H9 (cell line): ENCODE measurements around the gene PHTF1. TPM values are rescaled to one million over a fixed set of nuclear protein-coding genes. Genes with fewer than 3 reads are reported as not detected.

Source experiments
- DNase-seq: peaks from one replicate; pipeline ENCODE4 v3.0.0-alpha.2; 2017
- H2AFZ ChIP-seq: one replicate; pipeline ENCODE4 v1.6.1; 2013; ENCODE audit warnings: mild to moderate bottlenecking, low read length, control low read depth, moderate library complexity
- H2AK5ac ChIP-seq: 2 replicates; pipeline ENCODE4 v1.6.1; 2013; ENCODE audit warnings: low read length, control low read depth, mixed read lengths; ENCODE audit not compliant: insufficient read length
- H2BK120ac ChIP-seq: one replicate; pipeline ENCODE4 v1.6.1; 2013; ENCODE audit warnings: low read depth, mild to moderate bottlenecking, low read length, control low read depth, inconsistent platforms; ENCODE audit not compliant: poor library complexity, severe bottlenecking
- H2BK12ac ChIP-seq: 2 replicates; pipeline ENCODE4 v1.6.1; 2013; ENCODE audit warnings: low read length, control low read depth, mixed read lengths, low read depth; ENCODE audit not compliant: insufficient read length
- H2BK15ac ChIP-seq: 2 replicates; pipeline ENCODE4 v1.6.1; 2013; ENCODE audit warnings: low read depth, low read length, control low read depth
- H2BK20ac ChIP-seq: one replicate; pipeline ENCODE4 v1.6.1; 2013; ENCODE audit warnings: low read depth, mild to moderate bottlenecking, low read length, control low read depth, inconsistent platforms; ENCODE audit not compliant: poor library complexity, severe bottlenecking
- H2BK5ac ChIP-seq: 2 replicates; pipeline ENCODE4 v1.6.1; 2013; ENCODE audit warnings: low read length, control low read depth, mixed read lengths; ENCODE audit not compliant: insufficient read length
- H3K14ac ChIP-seq: 2 replicates; pipeline ENCODE4 v1.6.1; 2013; ENCODE audit warnings: low read length, control low read depth; ENCODE audit not compliant: insufficient read depth
- H3K18ac ChIP-seq: 2 replicates; pipeline ENCODE4 v1.6.1; 2013; ENCODE audit warnings: low read depth, mild to moderate bottlenecking, mixed read lengths, low read length, control low read depth; ENCODE audit not compliant: insufficient read length
- H3K23ac ChIP-seq: 2 replicates; pipeline ENCODE4 v1.6.1; 2013; ENCODE audit warnings: low read length, control low read depth, mixed read lengths, low read depth; ENCODE audit not compliant: insufficient read length
- H3K23me2 ChIP-seq: 2 replicates; pipeline ENCODE4 v1.6.1; 2013; ENCODE audit warnings: low read depth, mild to moderate bottlenecking, mixed read lengths, low read length, control low read depth; ENCODE audit not compliant: insufficient read length, poor library complexity, severe bottlenecking
- H3K27ac ChIP-seq: 2 replicates; pipeline ENCODE4 v1.5.1; 2013; ENCODE audit warnings: low read length, control low read depth, mixed read lengths, low read depth; ENCODE audit not compliant: insufficient read length
- H3K27me3 ChIP-seq: 2 replicates; pipeline ENCODE4 v1.6.1; 2013; ENCODE audit warnings: low read length, control low read depth, inconsistent platforms; ENCODE audit not compliant: insufficient read depth
- H3K4ac ChIP-seq: 2 replicates; pipeline ENCODE4 v1.6.1; 2013; ENCODE audit warnings: low read depth, mild to moderate bottlenecking, control low read depth, inconsistent platforms, low read length, moderate library complexity
- H3K4me1 ChIP-seq: 2 replicates; pipeline ENCODE4 v1.6.1; 2013; ENCODE audit warnings: low read length, control low read depth, inconsistent platforms; ENCODE audit not compliant: insufficient read depth
- H3K4me2 ChIP-seq: 2 replicates; pipeline ENCODE4 v1.6.1; 2013; ENCODE audit warnings: low read length, control low read depth, mixed read lengths; ENCODE audit not compliant: insufficient read length, insufficient read depth
- H3K56ac ChIP-seq: 2 replicates; pipeline ENCODE4 v1.6.1; 2013; ENCODE audit warnings: low read depth, mild to moderate bottlenecking, mixed read lengths, low read length, control low read depth; ENCODE audit not compliant: insufficient read length
- H3K79me1 ChIP-seq: 2 replicates; pipeline ENCODE4 v1.6.1; 2013; ENCODE audit warnings: low read depth, mild to moderate bottlenecking, moderate library complexity, low read length, control low read depth, inconsistent platforms; ENCODE audit not compliant: insufficient read depth, poor library complexity, severe bottlenecking
- H3K79me2 ChIP-seq: 2 replicates; pipeline ENCODE4 v1.6.1; 2013; ENCODE audit warnings: low read length, control low read depth, inconsistent platforms; ENCODE audit not compliant: insufficient read depth
- H3K9ac ChIP-seq: 2 replicates; pipeline ENCODE4 v1.6.1; 2013; ENCODE audit warnings: low read length, control low read depth, mixed read lengths; ENCODE audit not compliant: insufficient read length; ENCODE audit errors: extremely low read depth
- H3K9me3 ChIP-seq: one replicate; pipeline ENCODE4 v1.6.1; 2013; ENCODE audit warnings: low read depth, low read length, inconsistent platforms; ENCODE audit not compliant: control insufficient read depth
- H3T11ph ChIP-seq: one replicate; pipeline ENCODE4 v1.6.1; 2013; ENCODE audit warnings: mild to moderate bottlenecking, low read length, control low read depth, inconsistent platforms
- H4K20me1 ChIP-seq: one replicate; pipeline ENCODE4 v1.6.1; 2013; ENCODE audit not compliant: control insufficient read depth, insufficient read length, insufficient read depth
- H4K5ac ChIP-seq: 2 replicates; pipeline ENCODE4 v1.6.1; 2013; ENCODE audit warnings: low read depth, mild to moderate bottlenecking, mixed read lengths, low read length, control low read depth; ENCODE audit not compliant: insufficient read length
- H4K8ac ChIP-seq: replicated peaks from 2 replicates; pipeline ENCODE4 v1.6.1; 2013; ENCODE audit warnings: low read length, control low read depth, mixed read lengths, low read depth; ENCODE audit not compliant: insufficient read length
- H4K91ac ChIP-seq: 2 replicates; pipeline ENCODE4 v1.6.1; 2013; ENCODE audit warnings: low read depth, mild to moderate bottlenecking, moderate library complexity, mixed read lengths, low read length, control low read depth; ENCODE audit not compliant: insufficient read length
- H3K27ac Mint-ChIP-seq, 3 experiments: 2 replicates in 2 of 3; 3 replicates in 1 of 3; pipeline ENCODE4 v1.8.0; 2020 to 2021; ENCODE audit warnings: mixed read lengths in 3 of 3, mild to moderate bottlenecking in 1 of 3, moderate library complexity in 1 of 3
- H3K27me3 Mint-ChIP-seq: 2 replicates; pipeline ENCODE4 v1.8.0; 2021; ENCODE audit warnings: low read depth, mild to moderate bottlenecking, moderate library complexity, mixed read lengths
- H3K36me3 Mint-ChIP-seq, 3 experiments: 2 replicates in 2 of 3; 3 replicates in 1 of 3; pipeline ENCODE4 v1.8.0; 2020 to 2021; ENCODE audit warnings: low read depth in 3 of 3, mixed read lengths in 3 of 3; ENCODE audit not compliant: insufficient read depth in 1 of 3
- H3K4me1 Mint-ChIP-seq, 2 experiments: 2 replicates each; pipeline ENCODE4 v1.8.0; 2020; ENCODE audit warnings: mixed read lengths in 2 of 2
- H3K4me3 Mint-ChIP-seq, 2 experiments: 2 replicates in 1 of 2; 3 replicates in 1 of 2; pipeline ENCODE4 v1.8.0; 2020 to 2021; ENCODE audit warnings: mild to moderate bottlenecking in 2 of 2, mixed read lengths in 2 of 2, moderate library complexity in 1 of 2
- H3K9me3 Mint-ChIP-seq, 2 experiments: 2 replicates in 1 of 2; 3 replicates in 1 of 2; pipeline ENCODE4 v1.8.0; 2020; ENCODE audit warnings: mild to moderate bottlenecking in 2 of 2, mixed read lengths in 2 of 2, moderate library complexity in 1 of 2
- WGBS: extraction: QIAGEN DNeasy Blood & Tissue Kit; methylation state at CpG from one replicate; pipeline ENCODE4 v1.1.7; 2013; ENCODE audit warnings: missing lambda C conversion rate, low lambda C conversion rate, mixed read lengths; ENCODE audit not compliant: insufficient read length; ENCODE audit errors: extremely low coverage; 5-methylcytosine and 5-hydroxymethylcytosine counted together
- total RNA-seq: library from RNA; stranded (reverse); gene quantifications from 2 replicates; pipeline ENCODE4 v1.2.1, GENCODE V29; 2021
- TF ChIP-seq, protein P1 (sequence below): fragments of 200-600 bp; sonication (generic); conservative IDR thresholded peaks from 3 replicates; pipeline ENCODE4 v1.8.0; 2021; ENCODE audit warnings: antibody characterized with exemption, mild to moderate bottlenecking

Gene PHTF1
- total RNA-seq, 1 experiment from 2014 or later, result 28.4 TPM

- no peak overlapping the region for H2BK15ac ChIP-seq
- no peaks in the 10 kb centered on the region for H4K20me1 ChIP-seq
- H3K9ac ChIP-seq, result no peak overlapping the region
- no peaks in the 10 kb centered on the region for H3K9me3 ChIP-seq
- H3T11ph ChIP-seq, result no peak overlapping the region
- H2BK12ac ChIP-seq, result no peak overlapping the region
- H2BK120ac ChIP-seq, result no peak overlapping the region
- no peak overlapping the region for H4K8ac ChIP-seq
- no peak overlapping the region for H2AFZ ChIP-seq
- H2BK20ac ChIP-seq, result no peak overlapping the region
- H4K5ac ChIP-seq, result no peak overlapping the region
- H3K27me3 ChIP-seq, result no peaks in the 10 kb centered on the region
- no peak overlapping the region for H2BK5ac ChIP-seq
- H3K27ac Mint-ChIP-seq, result peak overlapping the region in 1 of 3 experiments; percentile 58; a peak in 2 of 7 replicates
- no peaks in the 10 kb centered on the region for H3K23me2 ChIP-seq
- H4K91ac ChIP-seq, result no peak overlapping the region
- H3K27ac ChIP-seq, result no peak overlapping the region
- no peak overlapping the region for H3K4me2 ChIP-seq
- TF ChIP-seq, protein P1, sequence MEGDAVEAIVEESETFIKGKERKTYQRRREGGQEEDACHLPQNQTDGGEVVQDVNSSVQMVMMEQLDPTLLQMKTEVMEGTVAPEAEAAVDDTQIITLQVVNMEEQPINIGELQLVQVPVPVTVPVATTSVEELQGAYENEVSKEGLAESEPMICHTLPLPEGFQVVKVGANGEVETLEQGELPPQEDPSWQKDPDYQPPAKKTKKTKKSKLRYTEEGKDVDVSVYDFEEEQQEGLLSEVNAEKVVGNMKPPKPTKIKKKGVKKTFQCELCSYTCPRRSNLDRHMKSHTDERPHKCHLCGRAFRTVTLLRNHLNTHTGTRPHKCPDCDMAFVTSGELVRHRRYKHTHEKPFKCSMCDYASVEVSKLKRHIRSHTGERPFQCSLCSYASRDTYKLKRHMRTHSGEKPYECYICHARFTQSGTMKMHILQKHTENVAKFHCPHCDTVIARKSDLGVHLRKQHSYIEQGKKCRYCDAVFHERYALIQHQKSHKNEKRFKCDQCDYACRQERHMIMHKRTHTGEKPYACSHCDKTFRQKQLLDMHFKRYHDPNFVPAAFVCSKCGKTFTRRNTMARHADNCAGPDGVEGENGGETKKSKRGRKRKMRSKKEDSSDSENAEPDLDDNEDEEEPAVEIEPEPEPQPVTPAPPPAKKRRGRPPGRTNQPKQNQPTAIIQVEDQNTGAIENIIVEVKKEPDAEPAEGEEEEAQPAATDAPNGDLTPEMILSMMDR, result no peak
- no peaks in the 10 kb centered on the region for H3K9me3 Mint-ChIP-seq
- H3K4ac ChIP-seq, result no peak overlapping the region
- peaks cover 15 to 25% (median 22%) of the 10 kb centered on the region in 3 experiments; a peak in 6 of 7 replicates for H3K36me3 Mint-ChIP-seq
- H3K14ac ChIP-seq, result no peak overlapping the region
- H2AK5ac ChIP-seq, result no peak overlapping the region
- no peaks in the 10 kb centered on the region for H3K27me3 Mint-ChIP-seq
- H3K4me1 ChIP-seq, result peaks cover 5% of the 10 kb centered on the region
- H3K23ac ChIP-seq, result no peak overlapping the region
- H3K18ac ChIP-seq, result no peak overlapping the region
- H3K4me3 Mint-ChIP-seq, result no peak overlapping the region
- DNase-seq, result no peak
- H3K79me2 ChIP-seq, result no peaks in the 10 kb centered on the region
- WGBS, result no CpG with 5 or more reads among the region's 1 CpG
- H3K4me1 Mint-ChIP-seq, result peaks cover 39 to 54% of the 10 kb centered on the region in 2 experiments
- no peak overlapping the region for H3K56ac ChIP-seq
- no peaks in the 10 kb centered on the region for H3K79me1 ChIP-seq
Measured at GRCh38 chr1:113770031-113770430, 10.7 kb upstream of the PHTF1 start.
